CD4-positive, alpha-beta T cell treated with Interleukin-1 beta for 1 hour (primary cell): ENCODE data around the gene LRIT2.

ENCODE experiments used
- DNase-seq, 2 donors: peaks; one replicate each; pipeline ENCODE4 v3.0.0-alpha.2; 2020 to 2022

Gene LRIT2

GRCh38 chr10:84225427-84226173 lies at the start of gene LRIT2:
LRIT2 (minus strand) TSS chr10:84225544; CDS start chr10:84225520, 24 bp downstream.
- no peak for DNase-seq

- DNase-seq: no peak
These were observed 45.4 kb upstream of the LRIT2 start for GRCh38 chr10:84270708-84271107.

GRCh38 chr10:84269773-84270172 lies 44.4 kb upstream of the LRIT2 start:
- DNase-seq: no peak

GRCh38 chr10:84269162-84269561 lies 43.8 kb upstream of the LRIT2 start:
- DNase-seq: no peak

GRCh38 chr10:84267503-84268126 lies 42.3 kb upstream of the LRIT2 start:
- peak; percentile 48 to 55 for DNase-seq

- no peak for DNase-seq
These were observed 40.1 kb upstream of the LRIT2 start for GRCh38 chr10:84265418-84265817.

GRCh38 chr10:84264611-84265141 lies 39.3 kb upstream of the LRIT2 start:
- peak; percentile 63 to 67 for DNase-seq

- no peak for DNase-seq
These were observed 38.4 kb upstream of the LRIT2 start for GRCh38 chr10:84263716-84264115.

- DNase-seq: no peak
These were observed 37.0 kb upstream of the LRIT2 start for GRCh38 chr10:84262190-84262956.

- DNase-seq: no peak
These were observed 36.0 kb upstream of the LRIT2 start for GRCh38 chr10:84261236-84261915.

- DNase-seq: no peak
These were observed 32.8 kb upstream of the LRIT2 start for GRCh38 chr10:84258034-84258695.

- no peak for DNase-seq
These were observed 32.1 kb upstream of the LRIT2 start for GRCh38 chr10:84257343-84258020.

- peak; percentile 10 to 11 for DNase-seq
These were observed 31.4 kb upstream of the LRIT2 start for GRCh38 chr10:84256510-84257342.

- DNase-seq: no peak
These were observed 29.5 kb upstream of the LRIT2 start for GRCh38 chr10:84254552-84255478.

GRCh38 chr10:84248794-84249193 lies 23.4 kb upstream of the LRIT2 start:
- DNase-seq: no peak

GRCh38 chr10:84247496-84247895 lies 22.2 kb upstream of the LRIT2 start:
- no peak for DNase-seq

GRCh38 chr10:84244651-84245270 lies 19.4 kb upstream of the LRIT2 start, which contains the start of gene RGR:
RGR (plus strand) TSS chr10:84245053; CDS start chr10:84245091, 38 bp downstream.
- no peak for DNase-seq

GRCh38 chr10:84243759-84244158 lies 18.4 kb upstream of the LRIT2 start:
- DNase-seq: no peak

GRCh38 chr10:84241185-84241790 lies 15.9 kb upstream of the LRIT2 start, which contains the start of gene LRIT1:
LRIT1 (minus strand) TSS chr10:84241546; CDS start chr10:84241439, 107 bp downstream.
- DNase-seq: no peak
